Activated CD8-positive, alpha-beta T cell treated with anti-CD3 and anti-CD28 coated beads, Interleukin-2, amount 10 ng/mL, durations not matched to agents 7 days and 5 days (primary cell): ENCODE results near the gene ROBO3. TPM values are rescaled to one million over a fixed set of nuclear protein-coding genes. Genes with fewer than 3 reads are reported as not detected.

Experiments
- ATAC-seq: fragments of 150-1000 bp; cut with Tn5 transposase; one replicate; pipeline ENCODE4 v1.10.0; 2021; ENCODE audit warnings: moderate library complexity
- CTCF ChIA-PET: fragments of 350-600 bp; sonication (Branson Sonifier 250); formaldehyde crosslinking; loops from one replicate; lab custom pipeline; 2021; ENCODE audit warnings: antibody characterized with exemption; lab: Charles Lee
- POLR2A ChIA-PET: fragments of 350-600 bp; sonication (Branson Sonifier 250); formaldehyde crosslinking; loops from one replicate; lab custom pipeline; 2021; ENCODE audit warnings: antibody characterized with exemption; lab: Charles Lee
- DNase-seq: peaks from one replicate; pipeline ENCODE4 v3.0.0-alpha.2; 2020
- H3K27ac Mint-ChIP-seq: one replicate; pipeline ENCODE4 v1.8.0; 2021; ENCODE audit warnings: mild to moderate bottlenecking, mixed read lengths
- H3K27me3 Mint-ChIP-seq: one replicate; pipeline ENCODE4 v1.8.0; 2021; ENCODE audit warnings: low read depth, mixed read lengths
- H3K36me3 Mint-ChIP-seq: one replicate; pipeline ENCODE4 v1.8.0; 2021; ENCODE audit warnings: low read depth, mixed read lengths
- H3K4me1 Mint-ChIP-seq: one replicate; pipeline ENCODE4 v1.8.0; 2021; ENCODE audit warnings: low read depth, mixed read lengths
- H3K4me3 Mint-ChIP-seq: one replicate; pipeline ENCODE4 v1.8.0; 2021; ENCODE audit warnings: mild to moderate bottlenecking, mixed read lengths
- H3K9me3 Mint-ChIP-seq: one replicate; pipeline ENCODE4 v1.8.0; 2022; ENCODE audit warnings: mixed read lengths; ENCODE audit not compliant: insufficient read depth
- total RNA-seq, 2 experiments: library from RNA; stranded (reverse); gene quantifications; one replicate each; pipeline ENCODE4 v1.2.3, GENCODE V29; 2021

Gene ROBO3
- total RNA-seq, 2 experiments from 2014 or later = 9.4 to 10.5 TPM

- DNase-seq (no peak), ATAC-seq (no peak)
- Mint-ChIP-seq H3K9me3 (no peaks in the 10 kb centered on the region), H3K27me3 (peaks cover 34% of the 10 kb centered on the region), H3K4me1 (peaks cover 24% of the 10 kb centered on the region), H3K27ac (peak overlapping the region; percentile 93), H3K36me3 (no peaks in the 10 kb centered on the region), H3K4me3 (peak overlapping the region; percentile 84)
- ChIA-PET CTCF (interaction anchor here (0.6 to 2.1 kb wide), 47 partner anchors 10 to 279 kb away, joined by 3 to 21 read pairs (median 5); partner anchors contain the start of genes CCDC15, HEPACAM, ROBO3 and ROBO4), POLR2A (interaction anchor here (0.8 to 1.2 kb wide), 6 partner anchors 11 to 254 kb away, joined by 3 to 9 read pairs (median 4); partner anchors contain the start of genes CCDC15 and TBRG1)
Measured at GRCh38 chr11:124876818-124877630, 11.8 kb downstream of the ROBO3 start.

GRCh38 chr11:124877631-124877909 is 12.3 kb downstream of the ROBO3 start:
- Mint-ChIP-seq H3K27ac (peak overlapping the region; percentile 93), H3K4me1 (peaks cover 24% of the 10 kb centered on the region), H3K27me3 (peaks cover 30% of the 10 kb centered on the region), H3K36me3 (no peaks in the 10 kb centered on the region), H3K9me3 (no peaks in the 10 kb centered on the region), H3K4me3 (peak overlapping the region; percentile 84)
- CTCF ChIA-PET = interaction anchor here (2.1 kb wide), 1 partner anchor 64 kb away, joined by 8 read pairs; no protein-coding TSS in a partner anchor
- no peak for ATAC-seq
- POLR2A ChIA-PET = no interaction called here
- DNase-seq = no peak

- H3K4me3 Mint-ChIP-seq = peak overlapping the region; percentile 84
- peaks cover 25% of the 10 kb centered on the region for H3K27me3 Mint-ChIP-seq
- no peak overlapping the region for H3K27ac Mint-ChIP-seq
- no peaks in the 10 kb centered on the region for H3K9me3 Mint-ChIP-seq
- CTCF ChIA-PET = no interaction called here
- H3K36me3 Mint-ChIP-seq = no peaks in the 10 kb centered on the region
- ATAC-seq (no peak), DNase-seq (no peak)
- peaks cover 25% of the 10 kb centered on the region for H3K4me1 Mint-ChIP-seq
- POLR2A ChIA-PET = no interaction called here
Measured at GRCh38 chr11:124877910-124878758, 12.9 kb downstream of the ROBO3 start.

GRCh38 chr11:124878759-124879492 is 13.7 kb downstream of the ROBO3 start:
- no peaks in the 10 kb centered on the region for H3K9me3 Mint-ChIP-seq
- H3K4me3 Mint-ChIP-seq = no peak overlapping the region
- no peak overlapping the region for H3K27ac Mint-ChIP-seq
- ChIA-PET POLR2A (interaction anchor here (1.4 kb wide), 1 partner anchor 75 kb away, joined by 5 read pairs; no protein-coding TSS in a partner anchor), CTCF (no interaction called here)
- no peak for DNase-seq
- H3K36me3 Mint-ChIP-seq = no peaks in the 10 kb centered on the region
- H3K27me3 Mint-ChIP-seq = peaks cover 19% of the 10 kb centered on the region
- peaks cover 25% of the 10 kb centered on the region for H3K4me1 Mint-ChIP-seq
- ATAC-seq = no peak

- POLR2A ChIA-PET = interaction anchor here (1.4 kb wide), 1 partner anchor 74 kb away, joined by 5 read pairs; no protein-coding TSS in a partner anchor
- ATAC-seq = no peak
Measured at GRCh38 chr11:124879493-124880289, 14.5 kb downstream of the ROBO3 start.

GRCh38 chr11:124880290-124880611 is 15.0 kb downstream of the ROBO3 start:
- Mint-ChIP-seq H3K9me3 (no peaks in the 10 kb centered on the region), H3K27me3 (peaks cover 7% of the 10 kb centered on the region), H3K4me1 (peaks cover 25% of the 10 kb centered on the region), H3K4me3 (no peak overlapping the region), H3K27ac (no peak overlapping the region), H3K36me3 (no peaks in the 10 kb centered on the region)
- no peak for DNase-seq
- CTCF ChIA-PET = interaction anchor here (1.6 to 2.2 kb wide), 2 partner anchors 10 to 18 kb away, joined by 4 to 6 read pairs; partner anchors contain the start of gene ROBO4
- no peak for ATAC-seq
- POLR2A ChIA-PET = interaction anchor here (1.4 kb wide), 1 partner anchor 73 kb away, joined by 5 read pairs; no protein-coding TSS in a partner anchor

More at GRCh38 chr11:124879493-124880289, 14.5 kb downstream of the ROBO3 start:
- Mint-ChIP-seq H3K9me3 (no peaks in the 10 kb centered on the region), H3K27ac (no peak overlapping the region), H3K36me3 (no peaks in the 10 kb centered on the region), H3K27me3 (peaks cover 12% of the 10 kb centered on the region), H3K4me3 (no peak overlapping the region), H3K4me1 (peaks cover 25% of the 10 kb centered on the region)
- no peak for DNase-seq
- CTCF ChIA-PET = interaction anchor here (1.6 kb wide), 1 partner anchor 11 kb away, joined by 4 read pairs; no protein-coding TSS in a partner anchor

GRCh38 chr11:124880958-124881357 is 15.7 kb downstream of the ROBO3 start:
- CTCF ChIA-PET = interaction anchor here (1.6 to 2.2 kb wide), 2 partner anchors 10 to 17 kb away, joined by 4 to 6 read pairs; partner anchors contain the start of gene ROBO4

GRCh38 chr11:124882339-124883071 is 17.3 kb downstream of the ROBO3 start:
- POLR2A ChIA-PET = interaction anchor here (0.7 to 0.9 kb wide), 2 partner anchors 40 to 71 kb away, joined by 3 to 4 read pairs; no protein-coding TSS in a partner anchor
- Mint-ChIP-seq H3K4me1 (peaks cover 8% of the 10 kb centered on the region), H3K9me3 (no peaks in the 10 kb centered on the region), H3K4me3 (no peak overlapping the region), H3K36me3 (no peaks in the 10 kb centered on the region), H3K27ac (peak overlapping the region; percentile 36), H3K27me3 (no peaks in the 10 kb centered on the region)
- CTCF ChIA-PET = interaction anchor here (1.2 to 2.2 kb wide), 4 partner anchors 13 to 258 kb away, joined by 3 to 6 read pairs (median 3); partner anchors contain the start of gene ROBO4
- ATAC-seq = no peak
- no peak for DNase-seq

More at GRCh38 chr11:124880958-124881357, 15.7 kb downstream of the ROBO3 start:
- POLR2A ChIA-PET = no interaction called here
- Mint-ChIP-seq H3K27ac (no peak overlapping the region), H3K9me3 (no peaks in the 10 kb centered on the region), H3K27me3 (no peaks in the 10 kb centered on the region), H3K36me3 (no peaks in the 10 kb centered on the region), H3K4me1 (peaks cover 19% of the 10 kb centered on the region), H3K4me3 (no peak overlapping the region)
- no peak for DNase-seq
- ATAC-seq = no peak

GRCh38 chr11:124884340-124884739 is 19.1 kb downstream of the ROBO3 start:
- Mint-ChIP-seq H3K27ac (no peak overlapping the region), H3K4me1 (peaks cover 2% of the 10 kb centered on the region), H3K36me3 (no peaks in the 10 kb centered on the region), H3K4me3 (no peak overlapping the region), H3K27me3 (peaks cover 6% of the 10 kb centered on the region), H3K9me3 (no peaks in the 10 kb centered on the region)
- CTCF ChIA-PET = no interaction called here
- DNase-seq (no peak), ATAC-seq (no peak)
- POLR2A ChIA-PET = no interaction called here

GRCh38 chr11:124884869-124885479 is 19.7 kb downstream of the ROBO3 start:
- Mint-ChIP-seq H3K4me1 (peaks cover 2% of the 10 kb centered on the region), H3K9me3 (no peaks in the 10 kb centered on the region), H3K4me3 (no peak overlapping the region), H3K36me3 (no peaks in the 10 kb centered on the region), H3K27ac (no peak overlapping the region), H3K27me3 (peaks cover 10% of the 10 kb centered on the region)
- ChIA-PET CTCF (no interaction called here), POLR2A (no interaction called here)
- ATAC-seq (no peak), DNase-seq (no peak)
